ELR (cell line): ENCODE data around the gene FMNL2.
"Not testable (repeated sequence)": the region's sequence is repeated elsewhere in the genome, so short reads cannot be mapped to it uniquely, and the experiment has no call there.

Experiments used
- DNase-seq: peaks from one replicate; pipeline ENCODE4 v3.0.0-alpha.2; 2015; ENCODE audit warnings: low read depth

The FMNL2 gene

DNA sequence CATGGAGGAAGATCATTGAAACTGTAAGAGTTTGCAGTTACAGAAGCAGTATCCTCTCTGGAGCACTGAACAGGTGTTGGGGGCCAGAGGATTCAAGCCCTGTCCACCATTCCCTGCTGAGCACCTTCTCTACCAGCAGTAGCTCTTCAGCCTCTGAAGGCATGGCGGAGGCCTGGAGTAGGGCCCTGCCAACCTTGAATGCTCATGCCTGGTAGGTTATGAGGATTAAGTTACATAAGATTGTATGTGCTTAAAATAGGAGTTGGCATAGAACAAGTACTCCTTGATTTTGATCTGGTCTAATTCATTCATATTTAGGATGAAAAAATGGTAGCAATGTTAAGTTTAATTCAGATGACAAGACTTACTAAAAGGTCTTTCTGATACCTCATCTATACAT is 40.2 kb downstream of the FMNL2 start:
- DNase-seq, result no peak

DNA sequence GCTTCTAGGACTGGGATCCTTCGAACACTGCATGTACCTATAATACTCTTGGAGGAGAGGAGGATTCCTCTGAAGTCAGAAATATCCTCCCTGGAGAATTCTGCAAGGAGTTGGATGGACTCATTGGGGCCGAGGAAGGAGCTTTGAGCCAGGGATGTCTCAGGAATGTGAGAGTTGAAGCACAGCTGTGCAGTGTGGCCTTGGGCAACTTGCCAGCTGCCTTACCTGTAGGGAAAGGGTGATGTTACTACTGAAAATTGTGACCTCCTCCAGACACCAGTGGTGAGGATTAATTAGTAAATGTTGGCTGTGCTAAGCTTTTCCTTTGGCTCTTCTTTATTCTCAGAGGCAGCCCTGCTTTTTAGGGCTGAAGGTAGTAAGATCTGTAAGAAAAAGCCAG is 41.4 kb downstream of the FMNL2 start:
- DNase-seq, result no peak

- no peak for DNase-seq
Measured at GRCh38 chr2:152376968-152377367, 42.0 kb downstream of the FMNL2 start.

DNA sequence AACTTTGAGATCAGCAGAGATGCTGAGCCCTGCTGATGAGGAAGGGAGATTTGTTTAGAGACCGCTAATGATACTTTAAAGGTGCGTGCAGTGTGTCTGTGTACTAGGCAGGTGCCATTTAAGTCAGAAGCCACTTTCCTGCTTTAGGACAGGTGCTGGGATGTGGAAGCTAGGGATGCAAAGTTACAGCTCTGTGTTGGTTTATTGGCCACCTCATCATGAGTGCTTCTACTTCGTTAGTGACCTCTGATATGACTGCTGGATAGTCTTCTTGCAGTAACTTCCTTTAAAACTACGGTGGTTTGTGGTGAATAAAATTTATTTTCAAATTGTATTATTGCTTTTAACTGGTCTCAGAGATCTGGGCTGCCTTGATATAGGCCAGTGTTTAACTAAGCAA is 44.1 kb downstream of the FMNL2 start:
- DNase-seq, result no peak

DNA sequence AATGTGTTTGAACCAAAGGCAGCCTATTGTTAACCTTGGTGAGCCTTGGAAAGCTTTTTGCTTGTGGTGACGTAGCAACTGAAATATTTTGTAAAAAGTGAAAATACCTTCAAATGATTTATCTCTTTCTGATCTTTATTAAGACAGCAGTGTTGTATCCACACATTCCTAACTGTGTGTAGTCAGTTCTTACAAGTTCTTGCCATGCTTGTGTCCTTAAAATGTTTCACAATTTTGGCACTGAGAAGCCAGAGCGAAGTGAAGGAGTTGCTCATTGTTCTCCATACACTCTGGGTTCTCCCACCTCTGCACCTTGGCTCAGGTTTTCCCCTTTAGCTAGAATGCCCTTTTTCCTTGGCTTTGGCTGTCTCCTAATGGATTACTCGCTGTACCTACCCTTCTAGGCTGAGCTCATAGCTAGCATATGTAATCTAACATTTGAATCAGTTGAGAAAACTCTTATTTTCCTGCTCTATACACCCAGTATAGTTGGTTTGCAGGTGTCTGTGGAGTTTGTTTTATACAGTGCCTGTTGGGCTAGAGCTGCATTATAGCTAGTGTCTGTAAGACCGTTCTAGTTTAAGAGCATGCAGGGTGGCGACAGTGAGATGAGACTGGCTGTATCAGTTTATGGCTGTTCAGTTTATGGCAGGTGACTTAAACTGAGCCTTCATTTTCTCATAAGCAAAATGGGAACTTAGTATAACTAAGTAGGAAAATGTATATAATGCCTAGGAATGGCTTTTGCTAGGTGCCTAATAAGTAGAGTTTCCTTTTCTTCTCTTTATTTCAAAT is 45.5 kb downstream of the FMNL2 start:
- DNase-seq, result no peak

GRCh38 chr2:152383702-152384101 is 48.7 kb downstream of the FMNL2 start:
- peak; percentile 47 for DNase-seq

- DNase-seq, result no peak
Measured at GRCh38 chr2:152384992-152385391, 50.0 kb downstream of the FMNL2 start.

- DNase-seq, result no peak
Measured at GRCh38 chr2:152385650-152386049, 50.7 kb downstream of the FMNL2 start.

DNA sequence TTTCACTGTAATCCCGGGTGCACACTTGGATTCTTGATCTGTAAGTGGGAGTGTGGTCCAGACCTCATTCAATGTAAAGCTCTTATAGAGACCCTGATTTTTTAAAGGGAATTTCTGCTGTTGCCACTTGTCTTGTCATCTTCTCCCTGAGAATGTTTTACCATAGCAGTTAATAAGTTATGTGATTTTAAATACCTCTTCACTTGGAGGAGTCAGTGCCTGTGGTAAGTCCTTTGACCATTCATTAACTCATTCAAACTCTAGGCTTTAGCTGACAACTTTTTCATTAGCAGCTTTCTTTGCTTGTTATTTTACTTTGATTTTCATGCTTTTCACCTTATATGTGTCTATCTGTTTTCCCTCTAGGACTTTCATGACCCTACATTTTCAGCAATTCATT is 51.3 kb downstream of the FMNL2 start:
- no peak for DNase-seq

GRCh38 chr2:152387041-152387440 is 52.1 kb downstream of the FMNL2 start:
- DNase-seq, result no peak

GRCh38 chr2:152388269-152388668 is 53.3 kb downstream of the FMNL2 start:
- DNase-seq, result not testable (repeated sequence)

DNA sequence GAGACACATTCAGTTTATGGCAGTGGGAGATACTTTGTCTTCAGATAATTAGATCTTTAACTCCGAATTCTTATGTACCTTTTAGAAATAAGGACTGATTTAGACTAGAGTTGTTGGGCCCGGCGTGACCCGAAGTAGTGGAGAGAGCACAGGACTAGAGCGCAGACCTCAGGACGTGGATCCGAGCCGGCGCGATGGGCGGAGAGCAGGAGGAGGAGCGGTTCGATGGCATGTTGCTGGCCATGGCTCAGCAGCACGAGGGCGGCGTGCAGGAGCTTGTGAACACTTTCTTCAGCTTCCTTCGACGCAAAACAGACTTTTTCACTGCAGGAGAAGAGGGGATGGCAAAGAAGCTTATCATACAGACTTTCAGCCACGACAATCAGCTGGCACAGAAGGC is 54.5 kb downstream of the FMNL2 start:
- DNase-seq, result no peak

DNA sequence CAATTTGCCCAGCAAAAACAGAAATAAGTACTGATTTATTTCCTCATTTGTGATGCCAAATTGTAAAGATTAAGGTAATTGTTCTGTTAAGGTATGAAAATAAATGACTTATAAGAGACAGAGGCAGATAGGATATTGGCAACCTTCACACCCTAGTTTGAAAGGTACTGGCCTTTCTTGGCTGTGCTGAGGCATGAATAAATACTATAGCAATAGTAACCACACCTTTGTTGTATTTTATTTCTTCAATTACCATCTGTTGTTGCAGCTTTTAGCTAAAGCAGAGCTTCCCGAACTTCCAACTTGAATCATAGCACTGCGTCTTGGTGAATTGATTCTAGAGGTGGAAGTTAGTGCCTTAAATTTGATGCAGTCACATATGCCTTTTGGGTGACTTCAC is 55.9 kb downstream of the FMNL2 start:
- DNase-seq, result no peak

DNA sequence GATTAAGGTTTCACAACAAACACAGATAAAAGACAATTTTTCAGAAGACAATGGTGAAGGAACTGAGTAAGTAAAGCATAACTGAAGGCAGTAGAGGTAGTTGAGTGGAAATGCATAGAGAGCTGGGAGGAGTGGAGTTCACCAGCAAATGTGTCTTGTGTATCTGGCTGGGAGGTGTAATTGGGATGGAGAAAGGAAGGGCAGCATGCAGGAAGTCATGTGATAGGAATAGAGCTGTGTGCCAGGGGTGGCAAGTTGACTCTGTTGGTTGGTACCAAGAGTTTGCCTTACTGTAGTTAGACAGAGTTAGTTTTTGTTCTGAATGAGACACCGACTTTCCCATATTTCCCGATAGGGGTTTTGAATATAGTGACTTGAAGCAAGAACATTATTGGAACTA is 56.3 kb downstream of the FMNL2 start:
- no peak for DNase-seq

- DNase-seq, result no peak
Measured at GRCh38 chr2:152393377-152393776, 58.4 kb downstream of the FMNL2 start.

DNA sequence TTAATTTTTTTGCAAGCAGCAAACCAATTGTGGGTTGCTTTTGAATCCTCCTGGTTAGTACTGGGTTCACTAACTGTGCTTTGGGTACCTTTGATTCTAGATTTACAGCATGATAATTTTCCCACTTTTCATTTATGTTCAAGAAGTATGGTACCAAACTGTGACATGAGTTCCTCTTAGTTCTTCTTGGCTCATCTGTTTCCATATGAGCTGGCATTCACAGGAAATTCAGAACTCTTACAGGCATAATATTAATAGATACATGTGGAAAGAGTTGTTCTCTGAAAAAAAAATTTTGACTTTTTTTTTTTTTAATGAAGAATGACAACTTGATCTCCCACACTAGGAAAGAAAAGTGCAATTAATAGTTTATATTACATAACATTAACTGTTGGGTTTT is 59.4 kb downstream of the FMNL2 start:
- no peak for DNase-seq

GRCh38 chr2:152395103-152395502 is 60.1 kb downstream of the FMNL2 start:
- DNase-seq, result peak; percentile 59

DNA sequence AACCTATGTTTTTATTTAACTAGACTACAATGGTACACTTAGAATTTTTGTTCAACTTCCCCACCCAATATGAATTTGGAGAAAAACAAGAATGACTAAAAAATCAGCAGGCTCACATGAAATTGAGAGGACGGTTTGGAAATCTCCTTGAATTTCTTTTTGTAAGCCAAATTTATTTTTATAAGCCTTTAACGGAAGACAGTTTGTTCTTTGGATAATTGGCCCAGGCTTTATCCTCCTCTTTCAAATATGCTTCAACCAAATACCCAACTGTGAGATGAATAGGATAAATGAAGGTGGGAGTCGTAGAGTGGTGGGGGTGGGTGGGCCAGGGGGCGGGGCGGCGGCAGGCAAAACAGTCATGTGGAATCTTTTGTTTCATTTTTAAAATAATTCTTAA is 60.6 kb downstream of the FMNL2 start:
- no peak for DNase-seq

DNA sequence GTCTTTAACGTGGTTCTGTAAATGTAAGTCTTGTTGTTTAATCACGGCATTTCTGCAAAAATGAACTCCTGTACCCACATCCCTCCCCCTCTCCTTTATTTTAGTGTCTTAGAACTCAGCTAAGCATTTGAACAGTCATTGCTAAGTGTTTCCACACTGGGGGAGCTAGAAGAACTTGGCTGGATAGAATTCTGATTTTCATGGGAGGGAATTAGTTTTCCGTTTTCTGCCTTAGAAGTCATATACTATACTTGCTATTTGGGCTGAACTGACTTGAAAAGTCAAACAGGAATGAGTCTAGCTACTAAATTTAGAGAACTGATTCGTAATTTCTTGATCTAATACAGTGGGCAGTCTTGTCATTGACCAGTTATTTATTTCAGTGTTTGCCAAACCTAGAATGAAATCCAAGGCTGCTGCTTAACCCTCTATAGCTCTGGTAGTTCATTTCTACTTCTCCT is 61.1 kb downstream of the FMNL2 start:
- no peak for DNase-seq

DNA sequence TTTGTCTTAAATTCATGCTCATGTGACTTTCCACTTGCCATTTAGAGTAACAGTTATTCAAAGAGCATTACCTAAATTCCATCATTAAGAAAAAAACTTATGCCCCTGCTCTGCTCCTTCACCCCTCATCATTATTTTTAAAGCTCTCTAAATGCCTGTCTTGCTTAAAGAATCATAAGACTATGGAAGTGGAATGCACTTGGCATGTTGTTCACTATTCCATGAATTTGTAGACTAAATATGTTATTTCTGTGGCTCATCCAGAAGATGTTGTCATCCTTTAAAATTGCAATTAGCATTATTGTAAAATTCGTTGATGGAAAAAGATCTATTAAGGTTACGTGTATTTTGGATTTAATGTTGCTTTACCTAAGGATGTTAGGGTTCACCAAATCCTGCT is 61.8 kb downstream of the FMNL2 start:
- DNase-seq, result no peak

DNA sequence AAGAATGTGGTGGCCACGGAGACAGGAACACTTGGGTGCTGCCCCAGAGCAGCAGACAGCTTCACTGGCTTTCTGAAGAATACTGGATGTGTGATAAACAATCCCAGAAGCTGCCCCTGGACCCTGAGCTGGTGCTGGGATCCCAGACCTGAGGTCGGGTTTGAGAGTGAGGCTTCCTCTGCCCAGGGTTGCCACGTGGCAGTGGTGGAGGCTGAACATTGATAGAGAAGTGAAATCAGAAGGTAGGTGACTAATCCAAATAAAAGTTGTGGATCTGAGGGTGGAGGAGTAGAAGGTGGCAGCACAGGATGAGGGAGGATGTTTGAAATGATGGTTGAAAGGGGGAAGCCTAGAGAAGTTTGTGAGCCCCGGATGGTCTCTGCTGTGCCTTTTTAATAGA is 64.0 kb downstream of the FMNL2 start:
- no peak for DNase-seq

GRCh38 chr2:152400607-152401214 is 65.7 kb downstream of the FMNL2 start:
- peak; percentile 37 for DNase-seq

GRCh38 chr2:152402780-152403759 is 68.1 kb downstream of the FMNL2 start:
- DNase-seq, result no peak
